Hepatocyte (in vitro differentiated cells): ENCODE data around the gene JDP2.

Source experiments
- EZH2 ChIP-seq: fragments of 200-600 bp; sonication (generic); IDR thresholded peaks from 2 replicates; pipeline ENCODE4 v1.6.1; 2016; ENCODE audit warnings: antibody characterized with exemption, mild to moderate bottlenecking, borderline replicate concordance
- EZH2phosphoT487 ChIP-seq: fragments of 200-600 bp; sonication (generic); IDR thresholded peaks from one replicate; pipeline ENCODE4 v1.6.1; 2018; ENCODE audit warnings: antibody characterized with exemption, mild to moderate bottlenecking, low read depth, moderate library complexity; ENCODE audit not compliant: unreplicated experiment, severe bottlenecking
- TF ChIP-seq, protein P1 (sequence below): fragments of 200-600 bp; sonication (generic); IDR thresholded peaks from 2 replicates; pipeline ENCODE4 v1.5.1; 2016; ENCODE audit warnings: antibody characterized with exemption, mild to moderate bottlenecking; ENCODE audit not compliant: poor library complexity

DNA sequence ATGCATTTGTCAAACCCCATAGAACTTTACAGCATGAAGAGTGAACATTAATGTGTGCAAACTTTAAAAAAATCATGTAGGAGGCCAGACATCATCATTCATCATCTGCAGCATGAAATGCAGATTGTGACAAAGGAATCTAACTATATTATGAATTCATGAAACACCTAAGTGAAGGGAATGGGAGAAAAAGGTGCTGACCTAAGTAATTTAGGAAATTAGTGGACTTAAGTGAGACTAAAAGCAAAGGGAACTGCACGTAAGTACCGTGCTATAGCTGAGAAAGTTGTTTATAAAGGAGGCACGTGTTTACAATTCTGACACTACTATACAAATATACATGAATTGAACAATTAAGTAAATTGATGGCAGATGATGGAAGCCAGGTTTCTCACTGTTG is 37.6 kb upstream of the JDP2 start:
- TF ChIP-seq, protein P1, sequence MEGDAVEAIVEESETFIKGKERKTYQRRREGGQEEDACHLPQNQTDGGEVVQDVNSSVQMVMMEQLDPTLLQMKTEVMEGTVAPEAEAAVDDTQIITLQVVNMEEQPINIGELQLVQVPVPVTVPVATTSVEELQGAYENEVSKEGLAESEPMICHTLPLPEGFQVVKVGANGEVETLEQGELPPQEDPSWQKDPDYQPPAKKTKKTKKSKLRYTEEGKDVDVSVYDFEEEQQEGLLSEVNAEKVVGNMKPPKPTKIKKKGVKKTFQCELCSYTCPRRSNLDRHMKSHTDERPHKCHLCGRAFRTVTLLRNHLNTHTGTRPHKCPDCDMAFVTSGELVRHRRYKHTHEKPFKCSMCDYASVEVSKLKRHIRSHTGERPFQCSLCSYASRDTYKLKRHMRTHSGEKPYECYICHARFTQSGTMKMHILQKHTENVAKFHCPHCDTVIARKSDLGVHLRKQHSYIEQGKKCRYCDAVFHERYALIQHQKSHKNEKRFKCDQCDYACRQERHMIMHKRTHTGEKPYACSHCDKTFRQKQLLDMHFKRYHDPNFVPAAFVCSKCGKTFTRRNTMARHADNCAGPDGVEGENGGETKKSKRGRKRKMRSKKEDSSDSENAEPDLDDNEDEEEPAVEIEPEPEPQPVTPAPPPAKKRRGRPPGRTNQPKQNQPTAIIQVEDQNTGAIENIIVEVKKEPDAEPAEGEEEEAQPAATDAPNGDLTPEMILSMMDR, result no peak
- TF ChIP-seq EZH2phosphoT487 (no peak), EZH2 (no peak)
